NCI-H2227 (cell line): ENCODE data around the gene EEF1AKMT2.
A peak's percentile ranks its signal among the peaks of the same experiment; 100 is the strongest.
"Not testable (repeated sequence)": the region's sequence is repeated elsewhere in the genome, so short reads cannot be mapped to it uniquely, and the experiment has no call there.

Experiments used
- DNase-seq: peaks from one replicate; lab custom pipeline; 2025; ENCODE audit not compliant: unreplicated experiment; lab: John Stamatoyannopoulos, UW

The EEF1AKMT2 gene

GRCh38 chr10:124756156-124756903, 35.4 kb downstream of the EEF1AKMT2 start:
- no peak for DNase-seq

GRCh38 chr10:124755581-124755980, 36.1 kb downstream of the EEF1AKMT2 start:
- no peak for DNase-seq

DNA sequence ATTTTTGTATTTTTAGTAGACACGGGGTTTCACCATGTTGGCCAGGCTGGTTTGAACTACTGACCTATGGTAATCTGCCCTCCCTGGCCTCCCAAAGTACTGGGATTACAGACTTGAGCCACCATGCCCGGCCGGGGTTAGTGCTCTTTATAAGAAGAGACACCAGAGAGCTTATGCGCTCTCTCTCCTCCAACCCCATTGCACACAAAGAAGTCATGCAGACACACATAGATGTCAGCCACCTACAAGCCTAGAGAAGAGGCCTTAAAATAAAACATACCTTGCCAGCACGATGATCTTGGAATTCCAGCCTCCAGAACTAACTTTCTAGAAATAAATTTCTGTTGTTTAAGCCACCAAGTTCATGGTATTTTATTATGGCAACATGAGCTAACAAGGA, 37.5 kb downstream of the EEF1AKMT2 start:
- no peak for DNase-seq

- DNase-seq: no peak
Observed at GRCh38 chr10:124748953-124749645, 42.6 kb downstream of the EEF1AKMT2 start.

- no peak for DNase-seq
Observed at GRCh38 chr10:124748166-124748565, 43.5 kb downstream of the EEF1AKMT2 start.

DNA sequence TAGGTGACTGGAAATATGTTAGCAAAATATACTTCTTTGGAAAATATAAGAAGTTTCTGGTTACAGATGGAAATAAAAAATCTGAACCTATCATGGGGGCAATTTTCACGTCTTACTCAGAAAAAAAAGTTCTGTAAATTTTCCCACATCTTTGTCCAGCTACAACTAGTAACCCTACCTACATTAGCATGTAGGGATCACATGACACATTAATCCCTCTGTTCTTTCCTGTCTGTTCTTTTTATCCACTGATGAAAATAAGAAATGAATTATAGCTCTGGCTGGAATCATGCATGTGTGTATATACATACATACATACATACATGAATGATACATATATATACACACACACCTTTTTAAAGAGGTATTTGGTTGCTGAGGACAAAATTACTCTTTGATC, 43.9 kb downstream of the EEF1AKMT2 start:
- DNase-seq: no peak

- DNase-seq: no peak
Observed at GRCh38 chr10:124746992-124747391, 44.7 kb downstream of the EEF1AKMT2 start.

GRCh38 chr10:124746447-124746846, 45.2 kb downstream of the EEF1AKMT2 start:
- DNase-seq: not testable (repeated sequence)

- peak; percentile 25 for DNase-seq
Observed at GRCh38 chr10:124745673-124746072, 46.0 kb downstream of the EEF1AKMT2 start.

DNA sequence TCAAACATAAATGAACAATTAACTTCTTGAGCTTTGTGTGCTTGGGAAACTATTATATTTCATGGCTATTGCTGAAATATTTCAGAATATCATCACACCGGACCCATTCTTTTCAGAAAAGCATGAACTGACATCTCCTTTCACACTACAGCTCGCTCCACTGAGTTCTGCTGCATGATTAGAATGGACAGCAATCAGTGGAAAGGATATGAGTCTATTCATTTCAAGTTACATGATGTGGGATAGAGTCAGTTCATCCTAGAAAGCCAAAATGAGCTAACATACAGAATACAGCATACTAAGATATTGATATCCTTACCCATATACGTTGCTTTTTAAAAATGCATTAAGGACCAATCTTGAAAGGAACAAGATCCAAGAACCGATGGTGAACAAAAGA, 46.4 kb downstream of the EEF1AKMT2 start:
- DNase-seq: no peak

DNA sequence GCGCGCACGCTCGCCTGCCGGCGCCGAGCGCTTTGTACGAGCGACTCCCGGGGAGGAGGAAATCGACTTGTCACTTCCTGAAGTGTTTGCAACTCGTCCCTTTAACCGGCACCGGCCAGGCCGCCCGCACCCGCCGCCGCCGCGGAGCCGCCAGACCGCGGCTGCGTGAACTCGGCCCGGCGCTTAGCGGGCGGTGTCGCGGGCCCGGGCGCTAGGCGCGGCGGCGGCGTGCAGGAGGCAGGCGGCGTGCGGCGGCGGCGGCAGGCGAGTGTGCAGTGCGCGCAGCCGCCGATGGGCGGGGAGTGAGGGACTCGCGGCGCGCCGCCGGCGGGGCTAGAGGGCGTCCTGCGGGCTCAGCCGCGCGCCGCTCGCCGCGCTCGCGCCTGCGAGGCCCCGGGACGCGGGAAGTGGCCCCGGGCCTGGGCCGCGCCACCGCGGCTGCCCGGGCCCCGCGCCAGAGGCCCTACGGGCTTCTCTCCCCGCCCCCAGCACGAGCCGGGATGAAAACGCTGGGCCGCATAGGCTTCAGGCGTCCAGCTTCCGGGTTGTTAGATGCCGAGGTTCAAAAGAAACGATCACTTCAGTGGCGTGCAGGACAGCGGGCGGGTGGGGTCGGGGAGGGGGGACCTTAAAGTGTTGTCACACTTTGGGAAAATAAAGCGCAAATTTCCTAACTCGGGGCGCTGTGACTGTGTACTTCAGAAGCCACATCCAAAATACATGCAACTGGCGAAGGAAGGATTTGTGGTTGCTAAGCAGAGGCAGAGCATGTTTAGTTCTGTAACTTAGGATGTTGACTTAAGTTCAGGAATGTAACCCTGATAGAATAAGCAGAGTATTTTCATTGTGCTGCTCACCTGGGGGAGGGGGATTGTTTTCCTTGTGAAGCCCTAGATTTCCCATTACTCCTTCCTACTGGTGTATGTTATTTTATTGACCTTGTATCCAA, 47.3 kb downstream of the EEF1AKMT2 start, which contains the start of gene FAM53B:
TSS of gene FAM53B (minus strand) at position 277 of the 949 bp plus-strand sequence. CDS start 37,665 bp downstream, outside the sequence.
- DNase-seq: peak; percentile 86

- peak; percentile 28 for DNase-seq
Observed at GRCh38 chr10:124743191-124744101, 48.2 kb downstream of the EEF1AKMT2 start.

DNA sequence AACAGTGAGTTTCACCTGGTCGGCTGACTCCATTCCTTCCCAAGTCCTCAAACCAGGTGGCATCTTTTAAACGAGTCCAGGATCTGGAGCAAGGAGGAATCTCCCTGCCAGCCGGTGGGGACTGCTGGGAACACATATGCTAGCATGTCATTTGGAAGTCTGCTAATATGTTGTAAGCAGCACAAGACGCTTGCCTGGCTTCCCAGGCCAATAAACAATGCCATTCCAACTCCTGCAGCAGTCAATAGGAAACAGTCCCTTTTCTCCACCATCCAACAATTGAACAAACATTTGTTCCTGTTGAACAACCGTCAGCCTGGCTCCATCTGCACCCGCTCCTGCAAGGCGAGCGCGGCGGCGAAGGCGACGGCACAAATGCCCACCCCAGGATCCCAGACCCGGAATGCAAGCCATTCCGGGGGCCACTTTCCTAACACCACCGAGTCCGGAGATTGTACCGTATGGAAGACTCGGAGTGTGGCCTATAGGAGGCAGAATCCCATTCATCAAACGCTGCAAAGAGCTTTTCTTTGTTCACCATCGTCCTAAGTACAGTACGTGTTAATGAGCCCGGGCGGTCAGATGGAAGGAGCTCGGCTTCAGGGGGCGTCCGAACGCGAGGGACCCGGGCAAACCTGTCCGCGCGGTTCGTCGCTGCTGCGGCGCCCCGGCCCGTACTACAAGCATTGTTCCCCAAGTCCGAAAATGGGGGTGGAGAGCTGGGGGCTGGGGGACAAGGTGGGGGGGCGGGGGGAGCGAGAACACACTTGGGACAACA, 49.1 kb downstream of the EEF1AKMT2 start:
- DNase-seq: peak; percentile 41

DNA sequence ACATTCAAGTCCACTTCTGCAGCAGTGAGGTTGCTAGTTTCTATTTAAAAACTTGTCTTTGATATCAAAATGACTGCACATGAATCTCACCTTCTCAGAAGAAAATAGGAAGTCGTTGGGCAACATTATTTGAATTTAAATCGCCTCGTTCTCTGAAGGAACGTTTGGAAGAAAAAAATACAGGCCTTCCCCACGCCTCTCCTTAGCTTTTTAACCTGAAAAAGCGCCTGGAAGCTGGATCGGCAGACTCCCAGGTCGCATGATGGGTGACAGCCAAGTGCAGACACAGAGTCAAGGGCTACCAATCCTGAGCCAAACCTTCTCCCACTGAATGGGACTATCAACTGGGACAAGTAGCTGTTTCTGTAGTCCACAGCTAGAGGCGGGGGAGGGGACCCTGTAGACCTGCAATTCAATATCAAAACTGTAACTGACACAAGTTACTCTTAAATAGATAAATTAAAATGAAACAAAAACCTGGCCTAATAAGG, 49.7 kb downstream of the EEF1AKMT2 start:
- DNase-seq: no peak

DNA sequence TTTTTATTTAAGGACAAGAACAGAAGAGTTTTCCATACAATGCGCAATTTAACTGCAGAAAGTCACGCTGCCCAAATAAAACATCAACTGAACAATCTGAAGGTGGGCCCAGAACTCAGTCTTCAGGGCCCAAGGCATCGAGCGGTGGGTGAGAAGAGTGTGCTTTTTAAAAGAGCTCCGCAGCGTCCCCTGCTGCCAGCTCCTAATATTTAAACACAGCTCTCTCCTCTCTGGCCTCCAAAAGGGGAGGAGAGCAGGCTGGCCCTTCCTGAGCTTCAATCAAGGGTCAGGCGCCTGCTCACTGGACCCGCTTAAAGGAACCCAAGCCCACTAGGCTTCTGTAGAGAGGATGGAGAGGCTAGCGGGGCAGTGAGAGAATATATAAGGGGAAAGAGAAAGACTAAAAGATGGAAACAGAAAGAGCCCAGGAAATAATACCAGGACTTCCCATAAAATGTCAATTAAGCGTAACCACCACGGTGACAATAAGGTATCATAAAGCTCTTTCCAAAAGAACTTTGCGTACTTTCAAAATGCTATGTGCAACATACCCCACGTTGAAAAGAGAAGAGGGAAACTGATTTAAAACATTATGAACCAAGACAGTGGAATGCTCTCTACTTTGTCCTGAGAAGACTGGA, 50.3 kb downstream of the EEF1AKMT2 start:
- peak; percentile 66 for DNase-seq

DNA sequence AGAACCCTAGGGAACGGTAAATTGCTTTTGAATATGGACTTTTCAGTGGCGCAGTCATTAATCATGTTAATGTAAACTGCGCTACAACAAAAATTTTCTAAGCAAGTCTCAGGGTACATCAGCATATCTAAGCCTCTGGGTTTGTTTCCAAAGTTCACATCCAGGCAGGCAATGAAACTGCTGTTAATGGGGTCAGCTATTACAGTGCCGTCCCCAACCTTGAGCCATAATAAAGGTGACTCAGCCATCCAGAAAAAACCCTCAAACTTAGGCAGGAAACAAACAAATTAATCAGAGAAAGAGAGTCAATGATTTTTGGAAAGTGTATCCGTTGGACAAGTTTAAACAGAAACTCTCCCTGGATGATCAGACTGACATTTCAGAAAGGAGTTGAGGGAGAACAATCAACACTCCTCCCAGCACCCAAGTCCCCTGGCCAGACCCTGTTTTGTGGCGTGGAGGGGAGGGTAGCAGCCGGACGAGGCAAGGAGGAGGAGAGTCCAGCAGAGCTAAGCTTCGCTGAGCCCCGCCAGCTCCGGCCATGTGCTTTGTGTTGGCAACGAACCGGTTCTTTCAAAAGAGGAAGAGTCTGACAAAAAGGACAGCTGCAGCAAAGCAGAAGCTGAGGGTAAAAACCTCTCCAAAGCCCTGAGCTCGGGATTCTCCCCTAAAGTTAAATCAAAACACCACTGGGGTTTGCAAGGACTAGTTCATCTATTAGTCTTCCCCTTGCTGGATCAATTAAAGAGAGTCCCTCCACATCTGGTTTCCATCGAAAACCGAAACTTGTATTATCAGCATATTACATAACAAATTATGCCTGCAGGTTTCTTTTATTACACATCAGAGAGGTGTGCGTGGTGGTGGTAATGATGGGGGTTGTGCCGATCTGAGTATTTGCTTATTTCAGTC, 51.1 kb downstream of the EEF1AKMT2 start:
- no peak for DNase-seq

DNA sequence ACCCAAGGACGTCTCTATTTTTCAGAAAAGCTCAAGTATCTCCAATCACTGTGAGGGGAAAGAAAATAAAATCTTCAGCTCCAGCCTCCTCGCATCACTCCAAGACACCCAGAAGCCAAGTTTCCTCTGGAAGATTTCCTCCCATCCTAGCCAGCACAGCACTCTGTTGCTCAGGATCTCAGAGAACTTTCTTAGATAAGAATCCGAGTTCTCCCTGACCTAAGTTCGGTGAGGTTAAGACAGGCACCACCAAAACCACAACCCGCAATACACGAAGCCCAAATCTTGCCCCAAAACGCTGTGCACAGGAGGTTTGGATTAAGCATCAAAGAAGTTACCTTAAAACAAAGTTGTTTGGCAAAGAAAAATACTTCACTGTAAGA, 51.7 kb downstream of the EEF1AKMT2 start:
- DNase-seq: no peak
